CD1c-positive myeloid dendritic cell (primary cell): ENCODE data around the gene ZNF625.

Experiments used
- DNase-seq: peaks from one replicate; pipeline ENCODE4 v3.0.0-alpha.2; 2016; ENCODE audit errors: extremely low spot score

ZNF625 gene

GRCh38 chr19:12156223-12157058, at the start of gene ZNF625:
Gene ZNF625, minus strand, starts transcription at chr19:12156734. Its CDS starts 176 bp downstream, at chr19:12156558.
- DNase-seq: peak; percentile 33

GRCh38 chr19:12205296-12205695, 48.8 kb upstream of the ZNF625 start:
- no peak for DNase-seq

- DNase-seq: peak; percentile 29
Measured at GRCh38 chr19:12202250-12202649, 45.7 kb upstream of the ZNF625 start.

GRCh38 chr19:12199757-12200419, 43.4 kb upstream of the ZNF625 start:
- no peak for DNase-seq

- DNase-seq: no peak
Measured at GRCh38 chr19:12198136-12198535, 41.6 kb upstream of the ZNF625 start.

- peak; percentile 44 for DNase-seq
Measured at GRCh38 chr19:12194827-12195731, 38.5 kb upstream of the ZNF625 start.

- no peak for DNase-seq
Measured at GRCh38 chr19:12187625-12188024, 31.1 kb upstream of the ZNF625 start.

- DNase-seq: no peak
Measured at GRCh38 chr19:12180377-12180776, 23.8 kb upstream of the ZNF625 start.

- peak; percentile 7 for DNase-seq
Measured at GRCh38 chr19:12166626-12167025, 10.1 kb upstream of the ZNF625 start.

- DNase-seq: peak; percentile 24
Measured at GRCh38 chr19:12163826-12164225, 7.3 kb upstream of the ZNF625 start.

- DNase-seq: peak; percentile 98
Measured at GRCh38 chr19:12162882-12163806, 6.6 kb upstream of the ZNF625 start, which contains the start of gene ZNF136. Gene ZNF136, plus strand, starts transcription at chr19:12163096. Its CDS starts 108 bp downstream, at chr19:12163204.

- no peak for DNase-seq
Measured at GRCh38 chr19:12162513-12162881, 6.0 kb upstream of the ZNF625 start.

GRCh38 chr19:12159773-12160414, 3.4 kb upstream of the ZNF625 start:
- DNase-seq: no peak

GRCh38 chr19:12155324-12155860, 1.1 kb downstream of the ZNF625 start:
- no peak for DNase-seq

- DNase-seq: no peak
Measured at GRCh38 chr19:12145348-12145747, 11.2 kb downstream of the ZNF625 start.

- no peak for DNase-seq
Measured at GRCh38 chr19:12141405-12141736, 15.2 kb downstream of the ZNF625 start.

GRCh38 chr19:12140545-12141404, 15.8 kb downstream of the ZNF625 start:
- DNase-seq: peak; percentile 91

GRCh38 chr19:12139885-12140544, 16.5 kb downstream of the ZNF625 start, which contains the start of gene ZNF20:
Gene ZNF20, minus strand, starts transcription at chr19:12140350. Its CDS starts 168 bp downstream, at chr19:12140182.
- peak; percentile 96 for DNase-seq

- no peak for DNase-seq
Measured at GRCh38 chr19:12139269-12139668, 17.3 kb downstream of the ZNF625 start.
